ACC112 (cell line): ENCODE results near the gene TCERG1.
"Not testable (repeated sequence)": the region's sequence is repeated elsewhere in the genome, so short reads cannot be mapped to it uniquely, and the experiment has no call there.

ENCODE experiments used
- H2AFZ ChIP-seq: fragments of 200-600 bp; sonication (generic); one replicate; pipeline ENCODE4 v1.6.0; 2017; ENCODE audit warnings: antibody characterized with exemption, low read length; ENCODE audit not compliant: unreplicated experiment
- H3K27ac ChIP-seq: fragments of 200-600 bp; sonication (generic); 2 replicates; pipeline ENCODE4 v1.5.1; 2014; ENCODE audit warnings: low read depth, mild to moderate bottlenecking, antibody characterized with exemption, low read length, moderate library complexity
- H3K27me3 ChIP-seq: fragments of 200-600 bp; sonication (generic); 2 replicates; pipeline ENCODE4 v1.6.1; 2014; ENCODE audit warnings: mild to moderate bottlenecking, antibody characterized with exemption, low read length, moderate library complexity, mixed read lengths; ENCODE audit not compliant: insufficient read depth
- H3K36me3 ChIP-seq: fragments of 200-600 bp; sonication (generic); 2 replicates; pipeline ENCODE4 v1.6.1; 2016; ENCODE audit warnings: mild to moderate bottlenecking, antibody characterized with exemption, low read length, moderate library complexity, mixed read lengths; ENCODE audit not compliant: insufficient read depth
- H3K4me1 ChIP-seq: fragments of 200-600 bp; sonication (generic); one replicate; pipeline ENCODE4 v1.6.1; 2016; ENCODE audit warnings: low read length, mixed read lengths; ENCODE audit not compliant: insufficient read depth, unreplicated experiment, control insufficient read depth
- H3K4me3 ChIP-seq: fragments of 200-600 bp; sonication (generic); 2 replicates; pipeline ENCODE4 v1.5.1; 2014; ENCODE audit warnings: mild to moderate bottlenecking, low read depth, low read length
- H3K79me2 ChIP-seq: fragments of 200-600 bp; sonication (generic); one replicate; pipeline ENCODE4 v1.6.0; 2016; ENCODE audit warnings: low read length; ENCODE audit not compliant: control insufficient read depth, unreplicated experiment, insufficient read depth

The TCERG1 gene

DNA sequence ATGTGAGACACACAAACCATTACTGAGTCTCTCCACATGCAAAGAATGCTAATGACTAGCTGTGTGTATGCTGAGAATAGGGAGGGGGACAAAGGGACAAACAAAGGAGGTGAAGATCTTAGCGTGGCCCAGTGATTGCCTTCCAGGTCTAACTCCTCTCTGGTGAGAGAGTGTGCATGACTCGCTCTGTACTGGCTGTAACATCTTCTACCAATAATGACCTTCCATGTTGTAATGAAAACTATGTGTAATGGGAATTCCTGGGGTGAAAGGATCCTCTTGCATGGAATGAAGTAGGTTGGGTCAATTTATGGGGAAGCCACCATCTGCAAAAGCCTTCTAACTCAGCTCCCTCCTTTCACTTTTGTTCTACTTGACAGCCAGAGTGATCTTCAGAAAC lies 93.3 kb downstream of the TCERG1 start:
- Histone ChIP-seq H3K36me3 (no peaks in the 10 kb centered on the region), H3K27me3 (peaks cover 10% of the 10 kb centered on the region; the same call in 1 of the 2 replicates), H3K79me2 (no peaks in the 10 kb centered on the region), H3K27ac (no peak overlapping the region), H2AFZ (no peak overlapping the region), H3K4me1 (no peaks in the 10 kb centered on the region), H3K4me3 (no peak overlapping the region)

- Histone ChIP-seq H3K27me3 (peaks cover 22% of the 10 kb centered on the region), H3K4me3 (no peak overlapping the region), H3K4me1 (no peaks in the 10 kb centered on the region), H3K79me2 (no peaks in the 10 kb centered on the region), H3K27ac (no peak overlapping the region), H3K36me3 (no peaks in the 10 kb centered on the region), H2AFZ (no peak overlapping the region)
Measured at GRCh38 chr5:146541958-146542849, 95.1 kb downstream of the TCERG1 start.

GRCh38 chr5:146544232-146544631 lies 97.1 kb downstream of the TCERG1 start:
- no peaks in the 10 kb centered on the region for H3K79me2 ChIP-seq
- H3K36me3 ChIP-seq = no peaks in the 10 kb centered on the region
- no peak overlapping the region for H3K27ac ChIP-seq
- peaks cover 29% of the 10 kb centered on the region for H3K27me3 ChIP-seq
- no peak overlapping the region for H2AFZ ChIP-seq
- no peaks in the 10 kb centered on the region for H3K4me1 ChIP-seq
- H3K4me3 ChIP-seq = no peak overlapping the region

- Histone ChIP-seq H3K79me2 (no peaks in the 10 kb centered on the region), H3K36me3 (no peaks in the 10 kb centered on the region), H3K27me3 (peaks cover 67% of the 10 kb centered on the region), H3K4me3 (no peak overlapping the region), H2AFZ (no peak overlapping the region), H3K27ac (no peak overlapping the region), H3K4me1 (no peaks in the 10 kb centered on the region)
Measured at GRCh38 chr5:146548781-146549449, 101.8 kb downstream of the TCERG1 start.

DNA sequence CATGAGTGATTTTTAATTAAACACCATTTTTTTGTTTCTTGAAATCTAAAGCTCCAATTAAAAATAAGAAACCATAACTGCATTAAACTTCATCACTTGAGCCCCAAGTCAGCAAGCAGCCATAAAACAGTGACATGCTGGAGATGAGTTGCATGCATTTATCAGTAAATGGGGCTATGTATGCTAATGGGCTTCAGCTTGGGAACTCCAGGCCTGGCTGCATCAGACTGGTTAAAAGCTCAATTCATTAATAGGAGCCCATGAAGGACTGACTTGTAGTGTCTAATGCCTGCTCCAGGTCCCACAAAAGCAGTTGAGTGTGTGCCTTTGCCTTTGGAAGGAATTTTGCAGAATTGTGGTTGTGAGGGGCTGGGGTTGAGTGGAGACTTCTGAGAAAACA lies 102.5 kb downstream of the TCERG1 start:
- H3K27ac ChIP-seq = no peak overlapping the region
- H2AFZ ChIP-seq = no peak overlapping the region
- peaks cover 74% of the 10 kb centered on the region for H3K27me3 ChIP-seq
- H3K4me1 ChIP-seq = no peaks in the 10 kb centered on the region
- no peaks in the 10 kb centered on the region for H3K79me2 ChIP-seq
- H3K36me3 ChIP-seq = no peaks in the 10 kb centered on the region
- H3K4me3 ChIP-seq = no peak overlapping the region

- Histone ChIP-seq H3K4me3 (no peak overlapping the region), H2AFZ (no peak overlapping the region), H3K79me2 (no peaks in the 10 kb centered on the region), H3K27me3 (peaks cover 64% of the 10 kb centered on the region), H3K4me1 (no peaks in the 10 kb centered on the region), H3K36me3 (no peaks in the 10 kb centered on the region), H3K27ac (no peak overlapping the region)
Measured at GRCh38 chr5:146553446-146553845, 106.3 kb downstream of the TCERG1 start.

GRCh38 chr5:146556884-146557283 lies 109.8 kb downstream of the TCERG1 start:
- not testable (repeated sequence) for H3K27ac ChIP-seq, H3K79me2 ChIP-seq, H2AFZ ChIP-seq

DNA sequence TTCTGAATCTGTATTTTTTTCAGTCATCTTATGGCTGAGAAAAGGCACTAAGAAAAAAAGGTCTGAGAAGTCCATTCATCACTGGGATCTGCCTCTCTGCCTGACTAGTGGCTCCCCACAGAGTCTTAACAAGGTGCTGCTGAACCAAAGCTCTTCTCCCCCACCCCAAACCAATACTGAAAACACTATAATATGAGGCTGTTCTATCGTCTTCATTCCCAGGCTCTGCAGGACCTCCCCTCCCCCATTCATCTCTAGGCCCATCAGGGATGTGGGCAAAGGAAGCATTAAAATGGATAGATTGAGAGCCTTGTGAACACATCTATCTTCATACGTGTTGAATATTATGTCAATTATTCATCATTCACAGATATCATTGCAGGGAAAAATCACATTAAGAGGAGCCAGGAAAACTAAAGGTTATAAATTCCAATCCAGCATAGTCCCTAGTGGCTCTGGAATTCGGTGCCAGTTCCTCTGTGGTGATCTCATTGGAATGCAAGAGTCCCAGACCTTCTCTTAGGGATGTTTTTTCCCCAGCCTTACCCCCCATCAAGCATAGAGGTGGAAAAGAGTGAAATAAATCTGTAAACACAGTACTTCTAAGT lies 113.2 kb downstream of the TCERG1 start:
- no peaks in the 10 kb centered on the region for H3K36me3 ChIP-seq
- H2AFZ ChIP-seq = no peak overlapping the region
- no peak overlapping the region for H3K27ac ChIP-seq

More at GRCh38 chr5:146556884-146557283, 109.8 kb downstream of the TCERG1 start:
- not testable (repeated sequence) for H3K36me3 ChIP-seq, H3K4me3 ChIP-seq, H3K4me1 ChIP-seq
- H3K27me3 ChIP-seq = peaks cover 39% of the 10 kb centered on the region

More for the DNA sequence above, 113.2 kb downstream of the TCERG1 start:
- no peaks in the 10 kb centered on the region for H3K79me2 ChIP-seq
- H3K4me3 ChIP-seq = no peak overlapping the region
- peaks cover 17% of the 10 kb centered on the region for H3K27me3 ChIP-seq
- H3K4me1 ChIP-seq = peaks cover 3% of the 10 kb centered on the region
